ENCODE results near the gene PRR7. TPM values are rescaled to one million over a fixed set of nuclear protein-coding genes. Genes with fewer than 3 reads are reported as not detected.

PRR7 gene
- total and polyA plus RNA-seq, 4 donors = 0.17 to 1.4 (median 0.49) TPM

DNA sequence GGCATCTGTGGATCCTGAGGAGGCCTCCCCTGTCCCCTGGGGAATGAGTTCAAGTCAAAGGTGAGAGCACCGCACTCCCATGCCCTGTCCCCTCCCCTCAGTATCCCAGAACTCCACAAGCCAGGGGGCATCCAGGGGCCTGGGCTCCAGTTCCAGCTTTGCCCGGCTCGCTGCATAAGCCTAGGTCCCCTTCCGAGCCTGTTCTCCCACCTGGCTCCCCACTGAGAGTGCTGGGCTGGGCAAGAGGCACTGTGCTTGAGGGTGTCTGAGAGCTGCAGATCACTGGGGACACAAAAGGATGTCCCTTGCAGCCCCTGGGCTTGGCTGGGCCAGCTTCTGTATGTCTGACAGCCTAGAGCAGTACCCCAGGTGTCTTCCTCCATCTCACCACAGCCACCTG lies 58.5 kb downstream of the PRR7 start:
- no peaks in the 10 kb centered on the region for H3K36me3 ChIP-seq (ENCODE audit: control insufficient read depth in 4 of 4, insufficient read depth in 3 of 4, low read depth in 1 of 4, low read length in 3 of 4)
- WGBS = 97% methylated on average over 4 of the region's 4 CpGs
- H3K27ac ChIP-seq (ENCODE audit: low read depth in 1 of 2, low read length in 2 of 2) = no peak overlapping the region
- H3K27me3 ChIP-seq (ENCODE audit: control insufficient read depth in 4 of 4, insufficient read depth in 4 of 4, low read length in 3 of 4) = no peaks in the 10 kb centered on the region
- H3K9me3 ChIP-seq (ENCODE audit: control insufficient read depth in 4 of 4, low read length in 3 of 4) = no peaks in the 10 kb centered on the region
- no peak for TF ChIP-seq HNF4G (IDR thresholded peaks at IDR 0.05)
- TF ChIP-seq, protein P1, sequence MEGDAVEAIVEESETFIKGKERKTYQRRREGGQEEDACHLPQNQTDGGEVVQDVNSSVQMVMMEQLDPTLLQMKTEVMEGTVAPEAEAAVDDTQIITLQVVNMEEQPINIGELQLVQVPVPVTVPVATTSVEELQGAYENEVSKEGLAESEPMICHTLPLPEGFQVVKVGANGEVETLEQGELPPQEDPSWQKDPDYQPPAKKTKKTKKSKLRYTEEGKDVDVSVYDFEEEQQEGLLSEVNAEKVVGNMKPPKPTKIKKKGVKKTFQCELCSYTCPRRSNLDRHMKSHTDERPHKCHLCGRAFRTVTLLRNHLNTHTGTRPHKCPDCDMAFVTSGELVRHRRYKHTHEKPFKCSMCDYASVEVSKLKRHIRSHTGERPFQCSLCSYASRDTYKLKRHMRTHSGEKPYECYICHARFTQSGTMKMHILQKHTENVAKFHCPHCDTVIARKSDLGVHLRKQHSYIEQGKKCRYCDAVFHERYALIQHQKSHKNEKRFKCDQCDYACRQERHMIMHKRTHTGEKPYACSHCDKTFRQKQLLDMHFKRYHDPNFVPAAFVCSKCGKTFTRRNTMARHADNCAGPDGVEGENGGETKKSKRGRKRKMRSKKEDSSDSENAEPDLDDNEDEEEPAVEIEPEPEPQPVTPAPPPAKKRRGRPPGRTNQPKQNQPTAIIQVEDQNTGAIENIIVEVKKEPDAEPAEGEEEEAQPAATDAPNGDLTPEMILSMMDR (IDR thresholded peaks at IDR 0.05; ENCODE audit: low read depth, low read length, missing input control) = no peak
- TF ChIP-seq YY1 (IDR thresholded peaks at IDR 0.05) = no peak
- no peak for TF ChIP-seq RAD21 (IDR thresholded peaks at IDR 0.05)
- no peak for TF ChIP-seq HNF4A (conservative IDR thresholded peaks at IDR 0.05)
- no peak for TF ChIP-seq GABPA (IDR thresholded peaks at IDR 0.05 in 1 of 2, conservative IDR thresholded peaks at IDR 0.05 in 1 of 2)
- TF ChIP-seq, protein P2, sequence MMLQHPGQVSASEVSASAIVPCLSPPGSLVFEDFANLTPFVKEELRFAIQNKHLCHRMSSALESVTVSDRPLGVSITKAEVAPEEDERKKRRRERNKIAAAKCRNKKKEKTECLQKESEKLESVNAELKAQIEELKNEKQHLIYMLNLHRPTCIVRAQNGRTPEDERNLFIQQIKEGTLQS (IDR thresholded peaks at IDR 0.05) = no peak
- TF ChIP-seq, protein P3, sequence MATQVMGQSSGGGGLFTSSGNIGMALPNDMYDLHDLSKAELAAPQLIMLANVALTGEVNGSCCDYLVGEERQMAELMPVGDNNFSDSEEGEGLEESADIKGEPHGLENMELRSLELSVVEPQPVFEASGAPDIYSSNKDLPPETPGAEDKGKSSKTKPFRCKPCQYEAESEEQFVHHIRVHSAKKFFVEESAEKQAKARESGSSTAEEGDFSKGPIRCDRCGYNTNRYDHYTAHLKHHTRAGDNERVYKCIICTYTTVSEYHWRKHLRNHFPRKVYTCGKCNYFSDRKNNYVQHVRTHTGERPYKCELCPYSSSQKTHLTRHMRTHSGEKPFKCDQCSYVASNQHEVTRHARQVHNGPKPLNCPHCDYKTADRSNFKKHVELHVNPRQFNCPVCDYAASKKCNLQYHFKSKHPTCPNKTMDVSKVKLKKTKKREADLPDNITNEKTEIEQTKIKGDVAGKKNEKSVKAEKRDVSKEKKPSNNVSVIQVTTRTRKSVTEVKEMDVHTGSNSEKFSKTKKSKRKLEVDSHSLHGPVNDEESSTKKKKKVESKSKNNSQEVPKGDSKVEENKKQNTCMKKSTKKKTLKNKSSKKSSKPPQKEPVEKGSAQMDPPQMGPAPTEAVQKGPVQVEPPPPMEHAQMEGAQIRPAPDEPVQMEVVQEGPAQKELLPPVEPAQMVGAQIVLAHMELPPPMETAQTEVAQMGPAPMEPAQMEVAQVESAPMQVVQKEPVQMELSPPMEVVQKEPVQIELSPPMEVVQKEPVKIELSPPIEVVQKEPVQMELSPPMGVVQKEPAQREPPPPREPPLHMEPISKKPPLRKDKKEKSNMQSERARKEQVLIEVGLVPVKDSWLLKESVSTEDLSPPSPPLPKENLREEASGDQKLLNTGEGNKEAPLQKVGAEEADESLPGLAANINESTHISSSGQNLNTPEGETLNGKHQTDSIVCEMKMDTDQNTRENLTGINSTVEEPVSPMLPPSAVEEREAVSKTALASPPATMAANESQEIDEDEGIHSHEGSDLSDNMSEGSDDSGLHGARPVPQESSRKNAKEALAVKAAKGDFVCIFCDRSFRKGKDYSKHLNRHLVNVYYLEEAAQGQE (IDR thresholded peaks at IDR 0.05) = no peak
- TF ChIP-seq FOXA2 (IDR thresholded peaks at IDR 0.05) = no peak
- TF ChIP-seq, protein P4, sequence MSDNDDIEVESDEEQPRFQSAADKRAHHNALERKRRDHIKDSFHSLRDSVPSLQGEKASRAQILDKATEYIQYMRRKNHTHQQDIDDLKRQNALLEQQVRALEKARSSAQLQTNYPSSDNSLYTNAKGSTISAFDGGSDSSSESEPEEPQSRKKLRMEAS (IDR thresholded peaks at IDR 0.05) = no peak
- no peak for TF ChIP-seq RXRA (IDR thresholded peaks at IDR 0.05)
- TF ChIP-seq EGR1 (IDR thresholded peaks at IDR 0.05; ENCODE audit: low read depth in 2 of 2) = no peak
- TF ChIP-seq, protein P5, sequence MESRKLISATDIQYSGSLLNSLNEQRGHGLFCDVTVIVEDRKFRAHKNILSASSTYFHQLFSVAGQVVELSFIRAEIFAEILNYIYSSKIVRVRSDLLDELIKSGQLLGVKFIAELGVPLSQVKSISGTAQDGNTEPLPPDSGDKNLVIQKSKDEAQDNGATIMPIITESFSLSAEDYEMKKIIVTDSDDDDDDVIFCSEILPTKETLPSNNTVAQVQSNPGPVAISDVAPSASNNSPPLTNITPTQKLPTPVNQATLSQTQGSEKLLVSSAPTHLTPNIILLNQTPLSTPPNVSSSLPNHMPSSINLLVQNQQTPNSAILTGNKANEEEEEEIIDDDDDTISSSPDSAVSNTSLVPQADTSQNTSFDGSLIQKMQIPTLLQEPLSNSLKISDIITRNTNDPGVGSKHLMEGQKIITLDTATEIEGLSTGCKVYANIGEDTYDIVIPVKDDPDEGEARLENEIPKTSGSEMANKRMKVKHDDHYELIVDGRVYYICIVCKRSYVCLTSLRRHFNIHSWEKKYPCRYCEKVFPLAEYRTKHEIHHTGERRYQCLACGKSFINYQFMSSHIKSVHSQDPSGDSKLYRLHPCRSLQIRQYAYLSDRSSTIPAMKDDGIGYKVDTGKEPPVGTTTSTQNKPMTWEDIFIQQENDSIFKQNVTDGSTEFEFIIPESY (IDR thresholded peaks at IDR 0.05) = no peak
- no peak for TF ChIP-seq FOXA1 (IDR thresholded peaks at IDR 0.05)
- TF ChIP-seq TAF1 (conservative IDR thresholded peaks at IDR 0.05) = no peak
- TF ChIP-seq JUND (IDR thresholded peaks at IDR 0.05) = no peak
- no peak for TF ChIP-seq SP1 (IDR thresholded peaks at IDR 0.05)
- TF ChIP-seq NR2F2 (IDR thresholded peaks at IDR 0.05) = no peak
- H3K4me1 ChIP-seq (ENCODE audit: control insufficient read depth in 4 of 4, insufficient read depth in 4 of 4, low read length in 3 of 4) = peaks cover 0 to 3% (median 2%) of the 10 kb centered on the region in 4 donors
- no peak for DNase-seq (ENCODE audit: low spot score)
- no peak overlapping the region for H3K9ac ChIP-seq (ENCODE audit: low read depth in 1 of 2, low read length in 2 of 2)
- no peak overlapping the region for H3K4me3 ChIP-seq (ENCODE audit: low read depth in 1 of 3, low read length in 3 of 3)

Other genes starting within 250 kb of the PRR7 start
- gene RAB24, start 143.1 kb upstream of the PRR7 start, total RNA-seq = 10 to 100 TPM in 1 of 2 donors, 1 to 10 TPM in 1; 8.5 to 10.3 TPM
- 10 to 100 TPM; 13.8 to 19.0 TPM for gene RAB24, start 143.1 kb upstream of the PRR7 start, polyA plus RNA-seq
- 10 to 100 TPM; 47.9 to 58.4 TPM for gene PRELID1, start 143.0 kb upstream of the PRR7 start, total RNA-seq
- 100 to 1,000 TPM; 112 to 200 TPM for gene PRELID1, start 143.0 kb upstream of the PRR7 start, polyA plus RNA-seq
- gene MXD3, start 134.9 kb upstream of the PRR7 start, total RNA-seq = 10 to 100 TPM in 1 of 2 donors, 1 to 10 TPM in 1; 6.0 to 36.8 TPM
- 1 to 10 TPM; 1.9 to 8.0 TPM for gene MXD3, start 134.9 kb upstream of the PRR7 start, polyA plus RNA-seq
- gene LMAN2, start 95.1 kb upstream of the PRR7 start, total RNA-seq = 100 to 1,000 TPM; 279 to 478 TPM
- gene LMAN2, start 95.1 kb upstream of the PRR7 start, polyA plus RNA-seq = 100 to 1,000 TPM; 243 to 449 TPM
- gene RGS14, start 88.9 kb upstream of the PRR7 start, total RNA-seq = 10 to 100 TPM; 10.2 to 53.8 TPM
- 10 to 100 TPM; 30.7 to 35.8 TPM for gene RGS14, start 88.9 kb upstream of the PRR7 start, polyA plus RNA-seq
- 1 to 10 TPM in 1 of 2 donors, under 1 TPM in 1; 0.23 to 1.0 TPM for gene SLC34A1, start 62.4 kb upstream of the PRR7 start, total RNA-seq
- under 1 TPM; 0.33 to 0.60 TPM for gene SLC34A1, start 62.4 kb upstream of the PRR7 start, polyA plus RNA-seq
- not detected for gene PFN3, start 46.2 kb upstream of the PRR7 start, total RNA-seq
- not detected for gene PFN3, start 46.2 kb upstream of the PRR7 start, polyA plus RNA-seq
- gene F12, start 37.2 kb upstream of the PRR7 start, total RNA-seq = 100 to 1,000 TPM in 1 of 2 donors, 10 to 100 TPM in 1; 27.7 to 256 TPM
- gene F12, start 37.2 kb upstream of the PRR7 start, polyA plus RNA-seq = 100 to 1,000 TPM; 294 to 328 TPM
- gene GRK6, start 20.1 kb upstream of the PRR7 start, total RNA-seq = 10 to 100 TPM; 15.2 to 24.0 TPM
- 1 to 10 TPM; 3.1 to 6.4 TPM for gene GRK6, start 20.1 kb upstream of the PRR7 start, polyA plus RNA-seq
- gene DBN1, start 26.8 kb downstream of the PRR7 start, total RNA-seq = 1 to 10 TPM; 2.3 to 4.9 TPM
- 1 to 10 TPM; 1.5 to 1.8 TPM for gene DBN1, start 26.8 kb downstream of the PRR7 start, polyA plus RNA-seq
- 10 to 100 TPM in 1 of 2 donors, 1 to 10 TPM in 1; 7.0 to 36.0 TPM for gene PDLIM7, start 50.8 kb downstream of the PRR7 start, total RNA-seq
- 1 to 10 TPM; 5.5 to 10.0 TPM for gene PDLIM7, start 50.8 kb downstream of the PRR7 start, polyA plus RNA-seq
- gene DOK3, start 63.0 kb downstream of the PRR7 start, total RNA-seq = 10 to 100 TPM; 10.2 to 19.2 TPM
- 1 to 10 TPM; 1.7 to 2.9 TPM for gene DOK3, start 63.0 kb downstream of the PRR7 start, polyA plus RNA-seq
- gene DDX41, start 70.1 kb downstream of the PRR7 start, total RNA-seq = 10 to 100 TPM; 42.4 to 58.5 TPM
- gene DDX41, start 70.1 kb downstream of the PRR7 start, polyA plus RNA-seq = 10 to 100 TPM; 20.4 to 48.7 TPM
- 10 to 100 TPM; 14.3 to 31.8 TPM for gene FAM193B, start 107.7 kb downstream of the PRR7 start, total RNA-seq
- gene FAM193B, start 107.7 kb downstream of the PRR7 start, polyA plus RNA-seq = 10 to 100 TPM; 15.5 to 16.2 TPM
- gene TMED9, start 145.4 kb downstream of the PRR7 start, total RNA-seq = 100 to 1,000 TPM in 1 of 2 donors, 10 to 100 TPM in 1; 68.8 to 143 TPM
- gene TMED9, start 145.4 kb downstream of the PRR7 start, polyA plus RNA-seq = 100 to 1,000 TPM in 1 of 2 donors, 10 to 100 TPM in 1; 66.7 to 234 TPM
- 10 to 100 TPM; 12.6 to 18.7 TPM for gene B4GALT7, start 153.3 kb downstream of the PRR7 start, total RNA-seq
- gene B4GALT7, start 153.3 kb downstream of the PRR7 start, polyA plus RNA-seq = 10 to 100 TPM in 1 of 2 donors, 1 to 10 TPM in 1; 8.1 to 19.7 TPM

All from liver (tissue), 9 donors.